ENCODE measurements around the gene PRKACB.

PRKACB gene

GRCh38 chr1:84159533-84160240 is 15.6 kb downstream of the PRKACB start:
- no peak for DNase-seq

DNA sequence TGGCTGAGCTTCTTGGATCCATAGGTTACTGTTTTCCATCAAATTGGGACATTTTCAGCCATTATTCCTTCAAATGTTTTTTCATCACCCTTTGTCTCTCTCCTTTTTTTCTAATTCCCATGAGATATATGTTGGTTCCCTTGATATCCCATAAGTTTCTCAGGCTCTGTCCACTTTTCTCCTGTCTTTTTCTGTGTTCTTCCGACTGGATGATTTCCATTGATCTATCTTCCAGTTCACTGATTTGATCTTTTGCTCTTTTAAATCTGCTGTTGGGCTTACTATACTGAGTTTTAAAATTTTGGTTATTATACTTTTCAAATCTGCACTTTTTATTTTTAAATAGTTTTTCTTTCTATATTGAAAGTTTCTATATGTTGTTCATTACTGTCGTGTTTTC is 18.2 kb downstream of the PRKACB start:
- no peak for DNase-seq

GRCh38 chr1:84163123-84163931 is 19.3 kb downstream of the PRKACB start:
- no peak for DNase-seq

DNA sequence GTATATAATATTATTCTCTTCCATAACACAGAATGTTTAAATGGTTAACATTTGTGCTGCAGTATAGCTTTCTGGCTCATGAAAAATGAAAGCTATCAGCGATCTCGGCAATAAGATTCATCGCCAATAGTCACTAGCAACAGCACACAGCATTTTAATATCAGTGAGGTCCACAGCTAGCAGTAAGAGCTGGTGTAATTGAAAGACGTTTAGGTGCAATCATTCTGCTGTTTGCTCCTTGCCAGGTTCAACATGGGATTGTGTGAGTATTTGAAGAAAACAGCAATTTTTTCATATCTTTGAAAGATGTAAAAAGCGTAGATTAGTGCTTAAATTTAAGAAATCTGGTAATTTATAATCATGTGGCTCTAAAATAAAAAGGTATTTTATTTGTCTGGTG is 20.1 kb downstream of the PRKACB start:
- DNase-seq, result no peak

GRCh38 chr1:84164567-84165021 is 20.5 kb downstream of the PRKACB start:
- no peak for DNase-seq

DNA sequence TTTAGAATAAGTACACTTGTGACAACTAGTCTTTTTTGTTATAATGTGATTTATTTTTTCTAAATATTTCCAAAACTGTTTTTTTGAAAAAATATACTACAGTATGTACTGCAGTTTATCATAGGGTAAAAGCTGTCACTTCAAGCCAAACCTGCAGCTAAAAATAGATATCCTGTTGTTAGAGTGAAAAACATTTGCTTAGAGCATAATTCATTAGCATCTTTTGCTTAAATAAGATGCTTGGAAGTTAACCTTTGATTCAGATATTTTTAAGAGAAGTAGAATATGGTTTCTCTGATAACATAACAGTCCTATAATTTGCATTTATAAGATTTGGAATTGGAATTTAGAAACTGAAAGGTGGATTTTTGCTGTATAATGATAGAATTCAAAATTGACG is 21.5 kb downstream of the PRKACB start:
- DNase-seq, result no peak

GRCh38 chr1:84166797-84167196 is 22.7 kb downstream of the PRKACB start:
- DNase-seq, result no peak

DNA sequence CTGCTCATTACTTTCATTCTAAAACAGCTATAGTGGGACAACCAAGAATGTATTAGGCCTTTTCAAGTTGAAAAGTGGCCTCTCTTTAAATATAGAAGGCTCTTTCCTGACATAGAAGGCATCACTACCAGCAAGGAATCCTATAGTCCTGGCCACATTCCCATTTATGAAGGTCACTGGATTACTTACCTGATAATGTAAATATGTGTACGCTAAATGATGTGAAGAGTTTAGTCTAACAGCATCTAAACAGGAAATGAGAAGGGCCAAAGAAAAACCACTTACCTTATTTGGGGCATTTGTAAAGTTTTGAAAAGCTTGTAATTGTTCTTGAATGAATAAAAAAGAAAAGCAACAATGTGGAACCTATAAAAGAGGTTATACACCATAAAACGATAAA is 24.7 kb downstream of the PRKACB start:
- DNase-seq, result no peak

GRCh38 chr1:84170171-84170570 is 26.1 kb downstream of the PRKACB start:
- no peak for DNase-seq

- DNase-seq, result no peak
Measured at GRCh38 chr1:84171481-84171880, 27.4 kb downstream of the PRKACB start.

DNA sequence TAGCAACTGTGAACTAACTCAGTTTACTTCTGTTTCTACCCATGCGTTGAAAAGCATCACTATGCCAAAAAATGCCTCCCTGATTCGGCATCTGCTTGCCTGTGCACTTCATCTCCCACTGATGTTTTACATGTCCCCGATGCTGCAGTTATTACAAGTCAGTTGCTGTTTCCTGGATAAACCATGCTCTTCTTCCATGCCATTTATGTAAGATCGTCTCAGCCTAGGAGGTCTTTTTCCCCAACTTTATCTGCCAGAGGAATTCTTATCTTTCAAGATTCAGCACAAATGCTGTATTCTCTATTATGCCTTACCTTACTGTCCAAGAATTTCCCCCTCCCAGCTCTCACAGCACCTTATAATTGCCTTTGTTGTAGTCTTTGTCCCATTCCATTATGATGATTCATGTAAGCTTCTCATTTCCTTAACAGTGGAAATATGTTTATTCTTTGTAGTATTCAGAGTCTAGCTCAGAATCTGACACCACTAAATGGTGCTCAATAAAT is 30.0 kb downstream of the PRKACB start:
- no peak for DNase-seq

- no peak for DNase-seq
Measured at GRCh38 chr1:84181350-84182005, 37.4 kb downstream of the PRKACB start.

DNA sequence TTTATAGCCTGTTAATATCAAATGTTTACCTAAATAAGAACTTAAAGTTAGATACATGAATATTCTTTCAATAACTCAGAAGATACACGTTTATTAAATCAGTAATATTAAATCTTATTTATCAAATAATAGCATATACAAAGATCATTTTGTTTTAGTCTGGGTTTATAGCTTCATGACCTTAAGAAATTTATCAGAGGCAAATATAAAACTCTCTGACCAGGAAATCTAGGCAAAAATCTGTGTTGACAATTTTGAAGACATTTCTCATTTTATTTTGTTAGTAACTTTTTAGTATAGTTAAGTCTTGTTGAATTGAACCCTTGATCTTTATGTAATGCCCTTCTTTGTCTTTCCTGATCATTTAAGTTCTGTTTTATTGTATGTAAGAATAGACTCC is 46.4 kb downstream of the PRKACB start:
- DNase-seq, result no peak

DNA sequence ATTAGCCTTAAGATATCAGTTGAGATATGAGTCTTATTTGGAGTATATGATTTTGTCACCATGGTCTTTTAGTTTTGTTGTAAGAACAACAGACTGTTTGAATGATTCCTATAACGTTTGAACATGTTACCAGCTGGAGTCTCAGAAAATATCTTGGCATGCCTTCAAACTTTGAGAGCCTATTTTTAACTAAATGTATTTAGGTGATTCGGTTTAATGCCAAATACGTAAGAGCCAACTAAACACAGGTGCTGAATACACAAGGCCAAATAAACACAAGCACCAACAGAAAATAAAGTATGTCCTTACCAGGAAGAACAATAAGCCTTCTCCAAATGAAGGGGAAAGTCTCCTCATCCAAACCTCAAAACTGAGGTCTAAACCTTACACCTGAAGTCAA is 48.6 kb downstream of the PRKACB start:
- DNase-seq, result no peak

DNA sequence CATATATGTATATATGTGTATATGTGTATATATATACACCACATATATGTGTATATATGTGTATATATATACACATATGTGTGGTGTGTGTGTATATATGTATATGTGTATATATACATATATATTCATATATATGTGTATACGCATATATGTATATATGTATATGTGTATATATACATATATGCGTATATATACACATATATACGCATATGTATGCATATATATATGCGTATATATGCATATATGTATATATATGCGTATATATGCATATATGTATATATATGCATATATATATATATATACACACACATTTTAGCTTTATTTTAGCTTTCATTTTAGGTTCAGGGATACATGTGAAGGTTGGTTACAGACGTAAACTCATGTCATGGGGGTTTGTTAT is 54.8 kb downstream of the PRKACB start:
- DNase-seq, result no peak

DNA sequence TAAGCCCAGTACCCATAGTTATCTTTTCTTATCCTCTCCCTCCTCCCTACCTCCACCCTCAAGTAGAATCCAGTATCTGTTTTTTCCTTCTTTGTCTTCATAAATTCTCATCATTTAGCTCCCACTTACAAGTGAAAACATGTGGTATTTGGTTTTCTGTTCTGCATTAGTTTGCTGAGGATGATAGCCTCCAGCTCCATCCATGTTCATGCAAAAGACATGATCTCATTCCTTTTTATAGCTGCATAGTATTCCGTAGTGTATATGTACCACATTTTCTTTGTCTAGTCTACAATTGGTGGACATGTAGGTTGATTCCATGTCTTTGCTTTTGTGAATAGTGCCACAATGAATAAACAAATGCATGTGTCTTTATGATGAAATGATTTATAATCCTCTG is 55.2 kb downstream of the PRKACB start:
- DNase-seq, result no peak

- no peak for DNase-seq
Measured at GRCh38 chr1:84202126-84202525, 58.1 kb downstream of the PRKACB start.

DNA sequence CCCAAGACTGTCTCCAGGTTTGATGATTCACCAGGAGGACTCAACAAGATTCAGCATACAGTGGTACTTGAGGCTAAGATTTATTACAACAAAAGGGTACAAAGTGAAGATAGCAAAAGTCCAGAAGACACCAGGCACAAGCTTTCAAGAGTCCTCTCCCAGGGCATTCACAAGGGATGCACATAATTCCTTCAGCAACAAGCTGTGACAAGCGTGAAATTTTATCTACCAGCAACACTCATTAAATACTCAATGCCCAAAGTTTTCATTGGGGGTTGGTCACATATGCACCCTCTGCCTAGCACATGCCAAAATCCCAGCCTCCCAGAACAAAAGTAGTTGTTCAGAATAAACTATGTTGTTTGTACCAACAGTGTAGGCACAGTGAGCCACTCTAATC is 62.3 kb downstream of the PRKACB start:
- no peak for DNase-seq

GRCh38 chr1:84208935-84209334 is 64.9 kb downstream of the PRKACB start:
- no peak for DNase-seq

GRCh38 chr1:84214115-84214956 is 70.3 kb downstream of the PRKACB start:
- no peak for DNase-seq

DNA sequence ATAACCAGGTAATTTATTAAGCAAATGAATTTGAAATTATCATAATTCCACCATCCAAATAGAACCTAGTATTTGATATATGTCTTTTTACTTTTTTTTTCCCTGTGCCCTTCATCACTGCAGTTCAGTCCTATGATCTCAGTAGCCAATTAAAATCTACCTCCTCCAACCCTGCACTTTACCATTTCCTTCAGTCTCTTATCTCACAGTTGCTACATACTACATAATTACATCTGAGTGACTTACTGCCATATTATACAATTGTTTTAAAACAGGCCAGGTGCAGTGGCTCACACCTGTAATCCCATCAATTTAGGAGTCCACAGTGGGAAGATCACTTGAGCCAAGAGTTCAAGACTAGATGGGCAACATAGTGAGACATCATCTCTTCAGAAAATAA is 73.2 kb downstream of the PRKACB start:
- DNase-seq, result no peak

DNA sequence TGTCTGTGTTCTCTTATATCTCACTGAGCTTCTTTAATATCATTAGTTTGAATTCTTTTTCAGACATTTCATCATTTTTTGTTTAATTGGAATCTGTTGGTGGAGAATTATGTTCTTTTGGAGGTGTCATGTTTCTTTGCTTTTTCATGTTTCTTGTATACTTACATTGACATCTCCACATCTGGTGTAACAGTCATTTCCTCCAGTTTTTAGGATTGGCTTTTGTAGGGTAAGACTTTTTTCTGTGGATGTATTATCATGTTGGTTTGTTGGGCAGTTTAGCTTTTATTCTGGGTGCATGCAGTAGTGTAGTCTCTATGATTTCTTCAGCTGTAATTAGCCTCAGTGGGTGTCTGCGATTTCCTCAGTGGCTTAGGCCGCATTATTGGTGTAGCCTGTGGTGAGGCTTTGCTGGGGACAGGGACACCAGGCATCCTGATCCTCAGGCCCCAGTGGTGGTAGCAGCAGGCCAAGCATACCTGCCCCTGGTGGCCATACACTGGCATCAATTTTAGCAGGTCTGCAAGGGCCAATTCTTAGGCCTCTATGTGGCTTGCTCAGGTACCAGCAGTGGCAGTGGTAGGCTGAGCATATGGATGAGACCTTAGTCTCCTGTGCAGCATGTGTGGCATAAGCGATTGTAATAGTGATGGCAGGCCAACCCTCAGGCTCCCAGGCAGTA is 79.8 kb downstream of the PRKACB start:
- no peak for DNase-seq

Data from NCI-H510A (cell line).